CD4-positive, alpha-beta T cell treated with Interleukin-10 for 1 hour (primary cell): ENCODE results near the gene HSCB.
A peak's percentile ranks its signal among the peaks of the same experiment; 100 is the strongest.
"Not testable (repeated sequence)": the region's sequence is repeated elsewhere in the genome, so short reads cannot be mapped to it uniquely, and the experiment has no call there.

ENCODE experiments used
- DNase-seq: peaks from one replicate; pipeline ENCODE4 v3.0.0-alpha.2; 2020

The HSCB gene

DNA sequence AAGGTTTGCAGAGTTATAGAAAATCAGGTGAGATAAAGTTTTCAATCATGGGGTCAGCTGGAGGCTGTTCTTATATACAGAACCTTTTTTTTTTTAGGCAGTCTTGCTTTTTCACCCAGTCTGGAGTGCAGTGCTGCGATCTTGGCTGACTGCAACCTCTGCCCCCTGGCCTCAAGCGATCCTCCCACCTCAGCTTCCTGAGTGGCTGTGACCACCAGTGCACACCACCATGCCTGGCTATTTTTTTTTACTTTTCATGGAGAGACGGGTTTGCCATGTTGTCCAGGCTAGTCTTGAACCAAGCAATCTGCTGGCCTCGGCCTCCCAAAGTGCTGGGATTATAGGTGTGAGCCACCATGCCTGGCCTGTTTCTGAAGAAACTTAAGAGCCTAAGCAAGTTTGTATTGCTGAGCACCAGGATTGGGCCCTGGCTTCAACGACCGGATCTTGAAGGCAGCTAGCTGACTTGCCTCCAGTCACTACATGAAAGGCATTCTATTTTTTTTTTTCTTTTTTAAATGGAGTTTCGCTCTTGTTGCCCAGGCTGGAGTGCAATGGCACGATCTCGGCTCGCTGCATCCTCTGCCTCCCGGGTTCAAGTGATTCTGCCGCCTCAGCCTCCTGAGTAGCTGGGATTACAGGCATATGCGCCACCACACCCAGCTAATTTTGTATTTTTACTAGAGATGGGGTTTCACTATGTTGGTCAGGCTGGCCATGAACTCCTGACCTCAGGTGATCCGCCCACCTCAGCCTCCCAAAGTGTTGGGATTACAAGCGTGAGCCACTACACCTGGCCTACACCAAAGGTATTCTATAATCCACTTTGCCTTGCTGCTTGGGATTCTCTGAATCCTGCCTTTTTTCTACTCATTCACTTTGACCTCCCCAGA is 50.9 kb downstream of the HSCB start:
- no peak for DNase-seq

DNA sequence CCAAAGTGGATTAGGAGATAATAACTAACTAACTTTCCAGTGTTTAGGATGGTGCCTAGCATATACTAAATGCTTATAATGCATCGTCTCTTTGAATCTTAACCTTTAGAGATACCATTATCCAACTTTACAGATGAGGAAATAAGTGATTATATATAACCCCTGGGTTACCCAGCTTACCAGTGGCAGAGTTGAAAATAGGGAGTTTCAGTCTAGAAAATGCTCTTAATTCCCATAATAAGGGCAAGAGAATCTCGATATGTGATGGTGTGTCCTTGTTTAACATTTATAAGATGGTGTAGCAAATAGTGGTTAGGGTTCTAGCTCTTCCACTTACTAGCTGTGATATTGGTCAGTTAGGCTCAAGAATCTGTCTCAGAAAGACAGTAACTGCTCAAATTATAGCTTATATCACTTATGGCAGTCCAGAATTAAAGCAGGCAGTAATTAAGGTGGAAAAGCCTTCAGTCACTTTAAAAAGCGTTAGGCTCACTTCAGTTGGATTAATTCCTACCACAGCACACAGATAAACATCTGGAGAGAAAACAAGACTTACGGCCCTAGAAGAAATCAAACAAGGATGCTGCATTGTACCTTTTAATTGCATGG is 52.2 kb downstream of the HSCB start:
- DNase-seq: no peak

DNA sequence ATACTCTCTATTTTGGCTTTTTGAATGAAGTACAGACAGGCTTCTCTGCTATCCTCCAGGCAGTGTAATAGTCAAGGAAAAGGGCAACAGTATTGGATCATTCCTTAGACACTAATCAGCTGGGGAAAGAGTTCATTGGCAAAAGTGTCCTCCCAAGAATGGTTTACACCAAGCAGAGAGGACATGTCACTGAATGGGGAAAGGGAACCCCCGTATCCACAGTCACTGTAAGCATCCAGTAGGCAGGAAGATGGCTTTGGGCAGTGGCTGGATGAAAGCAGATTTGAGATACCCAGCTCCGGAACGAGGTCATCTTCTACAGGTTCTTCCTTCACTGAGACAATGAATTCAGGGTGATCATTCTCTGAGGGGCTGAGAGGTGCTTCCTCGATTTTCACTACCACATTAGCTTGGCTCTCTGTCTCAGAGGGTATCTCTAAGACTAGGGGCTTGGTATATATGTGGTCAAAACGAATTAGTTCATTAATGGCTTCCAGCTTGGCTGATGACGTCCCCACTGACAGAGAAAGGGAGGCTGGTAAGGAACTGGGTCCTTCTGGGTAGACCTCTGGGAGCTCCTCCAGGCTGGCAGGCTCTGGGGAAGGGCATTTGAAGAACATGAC is 53.3 kb downstream of the HSCB start:
- no peak for DNase-seq

DNA sequence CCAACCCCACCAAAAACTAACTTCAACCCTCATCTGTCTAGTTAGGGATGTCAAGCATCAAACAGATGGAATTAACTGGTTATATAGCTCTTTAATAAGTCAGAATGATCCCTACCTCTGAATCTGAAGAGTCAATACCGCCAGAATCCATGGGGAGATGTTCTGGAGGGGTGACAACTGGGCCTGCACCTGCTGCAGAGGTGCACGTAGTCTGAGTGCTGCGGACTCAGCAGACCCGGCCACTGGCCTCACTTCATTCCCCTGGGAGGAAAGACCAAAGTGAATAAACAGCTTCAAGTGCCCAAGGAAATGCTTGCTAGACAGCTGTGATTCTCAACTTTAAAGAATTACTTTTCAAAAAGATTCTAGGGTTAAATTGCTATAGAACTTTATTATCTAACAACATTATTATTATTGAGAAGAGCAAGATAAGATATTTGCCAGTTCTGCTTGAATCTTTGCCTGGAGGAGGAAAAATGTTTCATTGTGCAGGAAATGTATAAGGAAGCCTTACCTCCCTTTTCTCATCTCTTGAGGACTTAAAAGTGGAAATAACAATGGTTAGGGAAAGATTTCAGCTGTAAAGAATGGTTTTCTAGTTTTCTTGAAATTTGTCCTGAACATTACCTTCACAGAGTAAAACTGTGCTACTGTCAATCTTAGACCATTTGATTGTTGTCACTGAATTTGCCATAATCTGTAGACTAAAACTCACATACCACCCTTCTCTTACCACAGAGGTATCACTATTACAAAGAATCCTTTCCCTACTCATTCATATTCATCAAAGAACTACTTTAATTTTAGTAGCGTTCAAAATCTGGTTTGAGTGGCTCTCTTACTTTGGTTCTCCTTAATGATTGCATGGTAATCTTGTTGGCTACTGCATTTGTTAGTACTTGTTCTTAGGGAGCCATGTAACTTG is 54.4 kb downstream of the HSCB start:
- DNase-seq: no peak

DNA sequence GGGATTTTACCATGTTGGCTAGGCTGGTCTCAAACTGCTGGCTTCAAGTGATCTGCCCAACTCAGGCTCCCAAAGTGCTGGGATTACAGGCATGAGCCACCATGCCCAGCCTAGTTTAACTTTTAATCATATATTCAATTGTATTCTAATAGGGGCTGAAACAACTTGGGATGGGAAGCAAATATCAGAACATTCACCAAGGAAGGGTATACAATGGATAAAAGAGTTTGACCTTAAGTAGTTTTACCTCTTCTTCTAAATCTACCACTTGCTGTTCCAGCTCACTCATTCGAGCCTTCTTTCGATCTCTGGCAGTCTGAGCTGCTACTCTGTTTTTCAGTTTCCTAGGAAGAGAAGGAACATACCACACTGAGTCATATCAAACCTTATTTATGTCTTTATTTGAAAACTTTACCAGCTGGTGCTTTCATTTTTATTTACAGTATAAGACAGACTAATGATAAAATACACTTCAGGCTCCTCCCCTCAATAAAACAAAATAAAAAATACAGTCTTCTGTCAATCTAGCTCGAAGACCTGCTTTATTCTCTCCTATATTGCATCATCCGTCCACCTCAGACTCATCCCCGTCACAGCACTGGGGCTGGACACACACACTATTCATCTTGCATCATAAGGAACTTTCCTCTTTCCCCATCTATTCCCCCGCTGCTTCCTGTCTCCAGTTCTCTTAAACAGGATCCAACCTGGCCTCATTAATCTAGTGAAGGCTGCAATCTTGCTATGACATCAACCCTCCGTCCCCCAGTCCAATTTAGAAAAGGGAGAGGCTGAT is 57.2 kb downstream of the HSCB start:
- DNase-seq: peak; percentile 37

DNA sequence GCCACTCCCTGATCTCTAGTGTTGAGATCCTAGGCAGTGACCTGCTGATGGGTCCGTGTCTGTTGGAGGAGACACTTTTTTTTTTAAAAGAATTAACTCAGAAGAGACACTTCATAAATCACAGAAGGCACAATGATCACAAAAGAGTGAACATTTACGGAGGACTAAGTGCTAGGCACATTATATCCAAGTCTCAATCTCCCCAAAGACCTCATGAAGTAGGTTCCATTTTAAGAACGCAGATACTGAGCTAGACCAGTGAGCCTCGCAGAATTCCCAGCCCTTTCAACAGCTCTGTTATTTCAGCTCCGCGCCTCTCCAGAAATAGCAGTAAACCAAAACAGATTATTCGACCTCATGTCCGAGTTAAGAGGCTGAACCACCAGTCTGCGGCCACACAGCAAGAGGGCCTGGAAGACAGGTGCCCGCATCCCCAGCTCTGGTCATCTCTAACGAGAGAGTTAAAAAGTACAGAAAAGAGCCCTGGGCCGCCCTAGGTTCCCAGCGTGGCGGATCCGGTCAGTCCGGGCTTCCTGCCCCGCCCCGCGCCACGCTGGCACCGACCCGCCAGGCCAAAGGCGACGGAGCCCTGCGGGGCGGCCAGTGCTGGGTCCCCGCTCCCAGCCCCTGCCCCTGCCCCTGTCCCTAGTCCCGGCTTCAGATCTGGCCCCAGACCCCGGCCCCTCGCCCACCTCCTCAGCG is 57.9 kb downstream of the HSCB start:
- DNase-seq: peak; percentile 32

DNA sequence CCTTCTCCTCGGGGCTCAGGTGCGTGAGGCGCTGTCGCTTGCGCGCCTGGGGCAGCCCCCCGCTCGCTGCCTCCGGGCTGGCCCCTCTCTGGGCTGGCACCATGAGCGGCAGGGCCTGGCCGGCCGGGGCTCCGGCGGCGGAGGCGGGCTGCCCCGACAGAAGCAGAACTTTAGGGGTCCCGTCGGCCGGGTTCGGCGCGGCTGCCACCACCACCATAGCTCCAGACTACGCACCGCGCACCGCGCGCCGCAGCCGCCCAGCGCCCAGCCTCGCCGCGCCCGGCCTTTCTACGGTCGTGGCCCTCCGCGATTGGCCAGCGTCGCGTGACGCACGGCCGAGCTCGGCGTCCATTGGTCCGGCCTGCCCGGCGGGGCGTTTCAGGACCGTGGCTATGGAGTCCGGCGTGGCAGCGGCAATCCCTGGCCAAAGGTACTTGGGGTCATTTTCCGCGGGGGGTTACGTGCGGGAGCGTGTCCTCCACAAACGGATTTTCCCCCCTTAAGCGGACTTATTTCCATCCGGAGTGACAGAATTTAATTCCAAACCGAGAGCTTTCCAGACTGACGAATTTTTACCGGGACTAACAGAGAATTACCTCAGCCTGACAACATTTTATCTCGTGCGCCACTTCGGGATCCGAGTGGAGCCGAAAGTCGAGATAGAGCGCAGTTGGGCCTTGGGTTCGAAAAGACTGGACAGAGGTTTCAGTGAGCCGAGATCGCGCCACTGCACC is 58.6 kb downstream of the HSCB start, which contains the start of gene XBP1:
TSS of gene XBP1 (minus strand) at position 262 of the 734 bp plus-strand sequence.
- DNase-seq: peak; percentile 92

DNA sequence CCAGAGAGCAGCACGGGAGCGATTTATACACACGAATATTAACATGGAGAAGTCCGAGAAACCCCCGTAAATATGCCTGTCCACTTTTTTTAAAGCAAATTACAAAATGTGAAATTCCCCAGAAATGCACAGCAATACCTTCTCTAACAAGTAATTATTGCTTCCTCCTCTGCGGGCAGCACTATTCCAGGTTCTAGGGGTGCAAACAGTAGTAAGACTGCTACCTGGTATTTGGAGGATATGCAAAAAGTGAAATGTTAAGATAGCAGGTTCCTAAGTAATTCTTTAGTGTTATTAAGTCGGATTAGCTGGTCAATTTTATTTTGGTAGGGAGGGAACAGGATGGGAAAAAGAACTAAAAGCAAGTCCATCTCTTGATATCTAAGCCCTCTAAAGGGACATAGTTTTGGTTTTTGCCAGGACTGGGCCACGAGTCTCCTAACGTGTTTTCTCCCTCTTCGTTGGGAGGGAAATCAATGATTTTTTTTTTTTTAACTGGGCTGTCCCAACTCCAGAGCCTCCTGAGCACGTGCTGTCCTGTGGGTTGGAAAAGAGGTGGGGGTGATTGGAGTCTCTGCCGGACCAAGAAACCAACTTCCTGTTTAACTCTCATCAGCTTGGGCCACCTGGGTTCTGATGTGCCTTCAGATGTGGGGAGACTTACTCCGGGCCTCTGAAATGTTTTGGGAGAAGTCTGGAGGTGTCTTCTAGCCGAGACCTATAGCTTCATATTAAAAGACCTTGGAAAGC is 60.2 kb downstream of the HSCB start:
- no peak for DNase-seq

DNA sequence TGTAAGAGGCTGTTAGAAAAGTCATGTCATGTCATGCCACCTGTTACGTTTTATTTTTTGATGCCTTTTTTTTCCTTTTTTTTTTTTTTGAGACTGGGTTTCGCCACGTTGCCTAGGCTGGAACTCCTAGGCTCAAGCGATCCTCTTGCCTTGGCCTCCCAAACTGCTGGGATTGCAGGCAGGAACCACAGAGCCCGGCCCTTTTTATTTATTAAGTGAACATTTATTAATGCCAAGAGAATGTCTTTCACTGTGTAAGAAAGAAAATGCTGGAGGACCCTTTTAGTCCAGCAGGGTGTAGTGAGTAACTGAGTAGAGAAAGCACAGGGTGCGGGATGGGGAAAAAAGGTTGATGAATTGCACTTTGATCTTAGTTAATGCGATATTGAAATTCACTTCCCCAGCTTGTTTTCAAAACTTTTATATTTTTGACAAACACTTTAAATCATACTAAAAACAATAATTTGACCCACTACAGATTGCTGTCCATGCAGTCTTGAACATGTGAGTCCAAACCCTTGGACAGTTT is 60.8 kb downstream of the HSCB start:
- no peak for DNase-seq

DNA sequence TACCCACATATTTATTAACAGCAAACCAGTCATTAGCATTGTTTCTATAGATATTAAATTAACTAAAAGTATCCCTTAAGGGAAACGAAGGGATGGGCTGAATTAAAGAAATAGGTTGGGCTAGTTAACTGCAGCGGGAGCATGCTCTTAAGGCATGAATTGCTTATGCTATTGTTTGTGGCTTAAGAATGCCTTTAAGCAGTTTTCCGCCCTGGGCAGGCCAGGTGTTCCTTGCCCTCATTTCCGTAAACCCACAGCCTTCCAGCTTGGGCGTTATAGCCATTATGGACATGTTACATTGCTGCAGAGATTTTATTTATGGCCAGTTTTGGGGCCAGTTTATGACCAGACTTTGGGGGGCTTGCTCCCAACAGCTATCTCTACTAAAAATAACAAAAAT is 63.6 kb downstream of the HSCB start:
- not testable (repeated sequence) for DNase-seq
